ENCODE data around the gene LEO1. TPM values are rescaled to one million over a fixed set of nuclear protein-coding genes. Genes with fewer than 3 reads are reported as not detected.

Gene LEO1
- total RNA-seq = 17.9 and 24.5 TPM in 2 replicates

DNA sequence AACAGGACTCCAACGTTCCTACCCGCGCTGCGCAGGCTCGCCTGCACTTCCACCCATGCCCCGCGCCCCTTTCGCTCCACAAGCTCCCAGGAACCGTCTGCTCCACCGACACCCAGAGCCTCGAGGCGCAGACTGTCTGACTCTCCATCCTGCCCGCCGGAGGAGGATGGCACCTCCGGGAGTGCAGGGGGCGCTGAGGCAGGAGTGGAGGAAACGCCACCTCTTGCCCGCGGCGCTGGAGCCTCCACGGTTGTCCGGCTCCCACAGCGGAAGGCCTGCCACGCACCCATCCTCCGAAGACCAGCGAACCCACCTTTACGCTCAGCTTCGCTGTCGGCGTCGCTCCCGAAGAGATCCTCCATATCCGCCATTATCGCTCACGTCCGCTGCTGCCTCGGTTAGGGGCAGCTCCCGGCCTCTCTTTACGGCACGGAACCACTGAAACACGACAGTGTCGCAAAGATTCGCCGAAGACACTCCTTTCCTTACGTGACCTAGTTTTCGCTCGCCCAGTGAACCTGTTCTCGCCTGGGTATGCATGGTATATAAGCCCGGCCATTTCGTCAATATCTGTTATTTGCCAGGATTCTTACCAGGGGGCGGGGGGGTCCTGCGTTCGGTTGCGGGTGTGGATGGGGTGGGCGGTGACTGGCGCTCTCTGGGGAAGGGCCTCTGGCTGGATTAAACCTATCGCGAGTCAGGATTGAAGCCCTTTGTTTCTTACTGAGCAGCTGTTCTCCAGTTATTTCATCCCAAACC, at the start of gene LEO1:
LEO1 (minus strand) TSS at position 404 of the 759 bp plus-strand sequence; CDS start at position 371, 33 bp downstream.

DNA sequence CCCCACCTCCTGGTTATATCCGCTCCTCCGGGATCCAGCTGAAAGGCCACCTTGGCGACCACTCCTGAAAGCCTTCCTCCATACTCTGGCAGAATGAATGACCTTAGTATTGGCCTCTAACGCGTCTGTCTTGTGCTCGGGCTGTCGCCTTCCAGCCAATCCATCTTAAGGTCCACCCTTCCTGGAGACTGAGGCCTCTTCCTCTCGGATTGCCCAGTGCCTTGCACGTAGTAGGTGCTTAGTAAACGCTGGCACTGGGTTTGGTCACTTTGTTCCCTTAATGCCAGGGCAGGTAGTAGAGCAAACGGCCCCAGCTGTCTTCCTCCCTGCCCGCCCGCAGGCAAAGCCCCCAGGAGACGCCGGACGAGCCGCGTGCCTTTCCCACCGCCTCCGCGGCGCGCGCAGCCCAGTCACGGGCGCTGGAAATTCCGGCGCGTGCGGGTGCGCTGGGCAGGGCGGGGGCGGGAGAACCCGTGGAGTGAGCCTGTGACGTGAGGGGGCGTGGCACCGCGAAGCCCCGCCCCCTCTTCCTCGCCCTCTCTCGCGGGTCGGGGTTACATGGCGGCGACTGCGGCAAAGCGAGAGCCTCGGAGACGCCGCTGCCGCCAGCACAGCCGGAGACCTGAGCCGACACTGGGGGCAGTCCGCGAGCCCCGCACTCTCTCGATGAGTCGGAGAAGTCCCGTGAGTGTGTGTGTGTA, 47.3 kb upstream of the LEO1 start, which contains the start of gene MAPK6:
MAPK6 (plus strand) TSS at position 527 of the 701 bp plus-strand sequence. CDS start 27,242 bp downstream, outside the sequence.

Small RNA genes lying within 50 kb of the gene (small RNA-seq; reads per million reads assigned to genes)
- not detected for gene RNU6-90P

Other genes with a start within 250 kb of the LEO1 start
- gene LYSMD2, start 234.1 kb downstream of the LEO1 start, total RNA-seq = 4.8 and 5.4 TPM in 2 replicates
- 6.9 and 9.3 TPM in 2 replicates for gene TMOD2, start 220.2 kb downstream of the LEO1 start, total RNA-seq
- gene TMOD3, start 142.1 kb downstream of the LEO1 start, total RNA-seq = 56.2 and 65.0 TPM in 2 replicates
- gene MAPK6, start 47.4 kb upstream of the LEO1 start, total RNA-seq = 95.9 and 103 TPM in 2 replicates
- 0.13 and 0.43 TPM in 2 replicates for gene BCL2L10, start 141.0 kb upstream of the LEO1 start, total RNA-seq
- gene GNB5, start 219.6 kb upstream of the LEO1 start, total RNA-seq = 21.0 and 24.2 TPM in 2 replicates

Data from articular chondrocyte of knee joint (primary cell).